AG09319 (cell line): ENCODE results near the gene FLYWCH1.

Source experiments
- DNase-seq: peaks from one replicate; pipeline ENCODE4 v3.0.0-alpha.2; 2010; ENCODE audit warnings: low read depth; ENCODE audit errors: extremely low read depth
- CTCF ChIP-seq: IDR thresholded peaks from 2 replicates; pipeline ENCODE4 v1.5.1; 2011; ENCODE audit warnings: low read depth, mild to moderate bottlenecking, inconsistent platforms, low read length, moderate library complexity

FLYWCH1 gene

GRCh38 chr16:2968738-2969544 is 57.2 kb downstream of the FLYWCH1 start, which contains the start of gene PAQR4:
PAQR4 (plus strand) TSS chr16:2969348; CDS start chr16:2969675, 327 bp downstream.
- TF ChIP-seq CTCF = no peak
- peak; percentile 44 for DNase-seq

GRCh38 chr16:2969545-2970521 is 58.1 kb downstream of the FLYWCH1 start:
- TF ChIP-seq CTCF = peak; percentile 44

GRCh38 chr16:2970563-2970962 is 58.8 kb downstream of the FLYWCH1 start:
- DNase-seq = no peak
- TF ChIP-seq CTCF = no peak

More at GRCh38 chr16:2969545-2970521, 58.1 kb downstream of the FLYWCH1 start:
- DNase-seq = no peak

GRCh38 chr16:2971134-2971984 is 59.6 kb downstream of the FLYWCH1 start:
- DNase-seq = no peak
- no peak for TF ChIP-seq CTCF

- TF ChIP-seq CTCF = no peak
- DNase-seq = no peak
These were observed 60.5 kb downstream of the FLYWCH1 start for GRCh38 chr16:2971985-2972784.

GRCh38 chr16:2973093-2973492 is 61.4 kb downstream of the FLYWCH1 start:
- no peak for DNase-seq
- no peak for TF ChIP-seq CTCF
